ENCODE data around the gene AIG1.

Gene AIG1

GRCh38 chr6:143160015-143160414, 99.3 kb downstream of the AIG1 start:
- Histone ChIP-seq H3K4me3 (replicated peaks; ENCODE audit: low read depth, low read length) (no peak overlapping the region), H3K27me3 (replicated peaks; ENCODE audit: control insufficient read depth, insufficient read depth, low read length) (no peaks in the 10 kb centered on the region), H3K36me3 (ENCODE audit: control insufficient read depth, insufficient read depth, low read length) (no peaks in the 10 kb centered on the region)
- no peak for DNase-seq (ENCODE audit: extremely low read depth, insufficient read length)
- TF ChIP-seq CTCF (IDR thresholded peaks at IDR 0.05; ENCODE audit: insufficient read depth, low read length, poor library complexity, severe bottlenecking) = no peak

- no peak for TF ChIP-seq CTCF (IDR thresholded peaks at IDR 0.05; ENCODE audit: insufficient read depth, low read length, poor library complexity, severe bottlenecking)
- DNase-seq (ENCODE audit: extremely low read depth, insufficient read length) = no peak
Measured at GRCh38 chr6:143160439-143161220, 99.9 kb downstream of the AIG1 start.

GRCh38 chr6:143163621-143164020, 102.9 kb downstream of the AIG1 start:
- Histone ChIP-seq H3K4me3 (replicated peaks; ENCODE audit: low read depth, low read length) (no peak overlapping the region), H3K27me3 (replicated peaks; ENCODE audit: control insufficient read depth, insufficient read depth, low read length) (no peaks in the 10 kb centered on the region), H3K36me3 (ENCODE audit: control insufficient read depth, insufficient read depth, low read length) (no peaks in the 10 kb centered on the region)
- TF ChIP-seq CTCF (IDR thresholded peaks at IDR 0.05; ENCODE audit: insufficient read depth, low read length, poor library complexity, severe bottlenecking) = no peak
- no peak for DNase-seq (ENCODE audit: extremely low read depth, insufficient read length)

More at GRCh38 chr6:143160439-143161220, 99.9 kb downstream of the AIG1 start:
- no peaks in the 10 kb centered on the region for H3K27me3 ChIP-seq (replicated peaks; ENCODE audit: control insufficient read depth, insufficient read depth, low read length)
- no peaks in the 10 kb centered on the region for H3K36me3 ChIP-seq (ENCODE audit: control insufficient read depth, insufficient read depth, low read length)
- H3K4me3 ChIP-seq (replicated peaks; ENCODE audit: low read depth, low read length) = no peak overlapping the region

- Histone ChIP-seq H3K36me3 (ENCODE audit: control insufficient read depth, insufficient read depth, low read length) (no peaks in the 10 kb centered on the region), H3K27me3 (replicated peaks; ENCODE audit: control insufficient read depth, insufficient read depth, low read length) (no peaks in the 10 kb centered on the region), H3K4me3 (replicated peaks; ENCODE audit: low read depth, low read length) (no peak overlapping the region)
- DNase-seq (ENCODE audit: extremely low read depth, insufficient read length) = no peak
- TF ChIP-seq CTCF (IDR thresholded peaks at IDR 0.05; ENCODE audit: insufficient read depth, low read length, poor library complexity, severe bottlenecking) = no peak
Measured at GRCh38 chr6:143164565-143165105, 103.9 kb downstream of the AIG1 start.

- no peak for DNase-seq (ENCODE audit: extremely low read depth, insufficient read length)
Measured at GRCh38 chr6:143165315-143165855, 104.7 kb downstream of the AIG1 start.

More at GRCh38 chr6:143165315-143165855, 104.7 kb downstream of the AIG1 start:
- Histone ChIP-seq H3K4me3 (replicated peaks; ENCODE audit: low read depth, low read length) (no peak overlapping the region), H3K27me3 (replicated peaks; ENCODE audit: control insufficient read depth, insufficient read depth, low read length) (no peaks in the 10 kb centered on the region), H3K36me3 (ENCODE audit: control insufficient read depth, insufficient read depth, low read length) (no peaks in the 10 kb centered on the region)
- no peak for TF ChIP-seq CTCF (IDR thresholded peaks at IDR 0.05; ENCODE audit: insufficient read depth, low read length, poor library complexity, severe bottlenecking)
